ENCODE results near the gene SLC1A7.

SLC1A7 gene

DNA sequence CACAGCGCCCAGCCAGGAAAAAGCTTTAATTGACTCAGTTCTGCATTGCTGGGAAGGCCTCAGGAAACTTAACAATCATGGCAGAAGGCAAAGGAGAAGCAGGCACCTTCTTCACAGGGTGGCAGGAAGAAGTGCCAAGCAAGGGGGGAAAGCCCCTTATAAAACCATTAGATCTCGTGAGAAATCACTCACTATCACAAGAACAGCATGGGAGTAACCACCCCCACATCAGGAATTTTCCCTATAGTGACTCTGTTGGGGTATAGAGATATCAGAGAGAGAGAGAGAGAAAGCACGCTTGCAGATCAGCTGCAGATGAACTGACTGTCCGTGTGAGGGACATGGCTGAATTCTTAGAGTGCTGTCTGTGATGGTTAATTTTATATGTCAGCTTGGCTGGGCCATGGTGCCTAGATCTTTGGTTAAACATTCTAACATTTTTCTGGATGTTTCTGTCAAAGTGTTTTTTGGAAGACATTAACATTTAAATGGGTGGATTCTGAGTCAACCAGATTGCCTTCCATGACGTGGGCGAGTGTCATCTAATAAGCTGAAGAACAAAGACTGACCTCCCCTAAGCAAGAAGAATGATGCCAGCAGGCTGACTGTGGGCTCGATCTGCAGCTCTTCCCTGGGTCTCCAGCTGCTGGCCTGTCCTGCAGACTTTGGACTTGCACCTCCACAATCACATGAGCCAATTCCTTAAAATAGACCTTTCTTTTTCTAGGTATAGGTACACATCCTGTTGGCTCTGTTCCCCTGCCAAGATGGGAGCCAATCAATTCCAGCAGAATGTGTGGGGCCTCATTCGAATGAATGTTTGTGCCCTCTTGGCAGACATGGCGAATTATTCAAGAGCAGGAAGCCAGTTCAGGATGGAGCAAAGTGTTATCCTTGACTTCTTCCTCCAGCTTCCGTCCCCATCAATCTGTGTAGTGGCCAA is 32.8 kb upstream of the SLC1A7 start:
- TF ChIP-seq, protein P1, sequence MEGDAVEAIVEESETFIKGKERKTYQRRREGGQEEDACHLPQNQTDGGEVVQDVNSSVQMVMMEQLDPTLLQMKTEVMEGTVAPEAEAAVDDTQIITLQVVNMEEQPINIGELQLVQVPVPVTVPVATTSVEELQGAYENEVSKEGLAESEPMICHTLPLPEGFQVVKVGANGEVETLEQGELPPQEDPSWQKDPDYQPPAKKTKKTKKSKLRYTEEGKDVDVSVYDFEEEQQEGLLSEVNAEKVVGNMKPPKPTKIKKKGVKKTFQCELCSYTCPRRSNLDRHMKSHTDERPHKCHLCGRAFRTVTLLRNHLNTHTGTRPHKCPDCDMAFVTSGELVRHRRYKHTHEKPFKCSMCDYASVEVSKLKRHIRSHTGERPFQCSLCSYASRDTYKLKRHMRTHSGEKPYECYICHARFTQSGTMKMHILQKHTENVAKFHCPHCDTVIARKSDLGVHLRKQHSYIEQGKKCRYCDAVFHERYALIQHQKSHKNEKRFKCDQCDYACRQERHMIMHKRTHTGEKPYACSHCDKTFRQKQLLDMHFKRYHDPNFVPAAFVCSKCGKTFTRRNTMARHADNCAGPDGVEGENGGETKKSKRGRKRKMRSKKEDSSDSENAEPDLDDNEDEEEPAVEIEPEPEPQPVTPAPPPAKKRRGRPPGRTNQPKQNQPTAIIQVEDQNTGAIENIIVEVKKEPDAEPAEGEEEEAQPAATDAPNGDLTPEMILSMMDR (conservative IDR thresholded peaks at IDR 0.05; ENCODE audit: low read length), result no peak
- H3K4me3 ChIP-seq (ENCODE audit: low read length), result no peak overlapping the region
- peak; percentile 42 for DNase-seq (ENCODE audit: low read depth)

DNA sequence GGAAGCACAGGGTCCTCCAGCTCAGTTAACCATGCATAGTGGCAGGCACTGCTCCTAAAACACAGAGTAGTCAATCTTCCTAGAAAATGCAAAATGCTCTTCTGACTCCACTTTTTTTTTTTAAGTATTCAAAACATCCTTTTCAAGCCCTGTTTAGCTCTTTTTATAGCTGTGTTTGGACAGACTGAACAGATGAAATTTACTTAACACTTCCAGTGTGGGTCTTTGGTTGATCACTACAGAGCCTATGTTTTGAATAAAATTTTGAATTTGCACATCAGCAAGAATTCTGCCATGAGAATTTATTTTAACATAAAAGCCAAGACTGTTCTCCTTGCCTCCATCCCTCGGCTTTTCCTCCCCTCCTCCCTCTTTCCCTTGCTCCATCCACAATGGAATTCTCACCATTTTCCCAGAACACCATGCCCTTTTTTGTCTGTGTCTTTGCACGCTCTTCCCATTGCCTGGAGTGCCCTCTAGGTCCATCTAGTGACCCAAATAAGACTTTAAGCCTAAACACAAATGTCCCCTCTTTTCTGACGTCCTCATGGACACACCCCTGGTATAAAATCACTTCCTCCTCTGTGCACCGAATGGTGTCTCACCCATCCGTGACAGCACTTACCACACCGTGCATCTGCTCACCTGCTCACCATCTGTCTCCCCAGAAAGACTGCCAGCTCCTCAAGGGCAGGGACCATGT is 30.1 kb upstream of the SLC1A7 start:
- TF ChIP-seq, protein P1 (conservative IDR thresholded peaks at IDR 0.05; ENCODE audit: low read length), result peak; percentile 64
- no peak overlapping the region for H3K4me3 ChIP-seq (ENCODE audit: low read length)
- DNase-seq (ENCODE audit: low read depth), result peak; percentile 89

DNA sequence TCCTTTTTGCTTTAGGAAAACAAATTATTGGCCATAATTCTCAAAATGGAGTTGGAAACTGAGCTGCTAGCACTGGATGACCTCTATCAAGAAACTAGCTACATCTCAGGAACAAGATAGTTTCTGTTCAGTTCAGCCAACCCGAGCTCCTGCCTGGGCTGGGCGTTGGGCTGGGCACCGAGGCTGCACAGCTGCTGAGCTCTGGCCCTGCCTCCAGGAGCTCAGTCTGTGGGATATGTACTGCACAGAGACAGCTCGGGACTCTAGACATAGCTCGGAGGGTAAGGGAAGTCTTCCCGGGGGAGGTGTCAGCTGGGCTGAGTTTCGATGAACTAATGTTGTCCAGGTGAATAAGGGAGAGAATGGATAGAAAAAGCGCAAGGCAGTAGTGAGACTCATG is 24.5 kb upstream of the SLC1A7 start:
- TF ChIP-seq, protein P1 (conservative IDR thresholded peaks at IDR 0.05; ENCODE audit: low read length), result no peak
- no peak overlapping the region for H3K4me3 ChIP-seq (ENCODE audit: low read length)
- no peak for DNase-seq (ENCODE audit: low read depth)

DNA sequence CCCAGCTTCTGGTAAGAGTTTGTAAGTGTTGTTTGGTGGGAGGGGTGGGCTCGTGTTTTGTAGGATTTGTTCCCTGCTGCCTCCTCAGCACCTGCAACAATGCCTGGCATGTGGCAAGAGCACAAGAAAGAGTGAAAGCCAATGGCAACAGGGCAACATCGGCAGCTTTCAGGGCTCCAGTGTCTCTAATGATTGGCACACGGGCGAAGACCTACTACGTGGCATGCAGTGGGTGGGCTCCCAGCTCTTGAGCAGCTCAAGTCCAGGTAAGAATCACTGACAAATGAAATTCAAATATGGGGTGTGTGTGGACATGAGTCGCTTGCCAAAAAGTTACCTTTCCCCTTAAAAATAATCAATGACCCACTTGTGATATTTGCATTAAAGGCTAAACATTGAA is 23.9 kb upstream of the SLC1A7 start:
- H3K4me3 ChIP-seq (ENCODE audit: low read length), result no peak overlapping the region
- TF ChIP-seq, protein P1 (conservative IDR thresholded peaks at IDR 0.05; ENCODE audit: low read length), result no peak
- DNase-seq (ENCODE audit: low read depth), result no peak

DNA sequence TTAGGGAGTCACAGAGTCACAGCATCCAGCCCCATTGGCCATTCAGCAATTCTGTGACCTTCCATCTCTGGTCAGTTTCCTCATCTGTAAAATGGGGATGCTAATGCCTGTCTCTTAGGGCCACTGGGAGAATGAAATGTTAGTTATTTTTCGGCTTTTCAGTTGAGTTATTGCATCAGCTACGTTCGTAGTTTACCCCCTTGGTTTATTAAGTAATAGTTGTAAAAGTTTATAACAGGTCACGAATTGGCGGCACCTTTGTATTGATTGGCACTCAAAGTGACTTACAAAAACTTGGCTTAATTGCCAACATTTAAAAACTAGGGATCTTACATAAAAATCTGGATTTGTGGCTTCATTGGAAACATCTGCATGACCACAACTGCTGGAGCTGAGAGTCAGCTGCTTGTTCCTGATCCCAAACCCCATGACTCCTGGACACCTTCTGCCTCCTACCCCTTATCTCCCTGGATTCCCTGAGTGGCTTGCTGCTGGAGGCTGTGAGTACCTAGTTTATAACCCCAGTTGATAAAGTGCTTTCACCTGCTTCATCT is 23.0 kb upstream of the SLC1A7 start:
- TF ChIP-seq, protein P1 (conservative IDR thresholded peaks at IDR 0.05; ENCODE audit: low read length), result no peak
- DNase-seq (ENCODE audit: low read depth), result peak; percentile 47
- no peak overlapping the region for H3K4me3 ChIP-seq (ENCODE audit: low read length)

DNA sequence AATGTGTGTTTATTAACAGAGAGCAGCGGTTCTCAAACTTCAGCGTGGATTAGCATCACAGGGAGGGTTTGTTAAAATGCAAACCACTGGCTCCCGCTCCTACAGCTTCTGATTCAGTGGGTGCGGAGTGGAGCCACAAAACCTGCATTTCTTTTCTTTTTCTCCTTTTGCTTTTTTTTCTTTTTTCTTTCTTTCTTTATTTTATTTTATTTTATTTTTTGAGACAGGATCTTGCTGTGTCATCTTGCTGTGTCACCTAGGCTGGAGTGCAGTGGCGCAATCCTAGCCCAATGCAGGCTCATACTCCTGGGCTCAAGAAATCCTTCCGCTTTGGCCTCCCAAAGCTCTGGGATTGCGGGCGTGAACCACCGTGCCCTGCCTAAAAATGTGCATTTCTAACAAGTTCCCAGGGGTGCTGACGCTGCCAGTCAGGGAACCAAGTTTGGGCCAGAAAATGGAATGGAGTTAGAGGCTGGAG is 20.9 kb upstream of the SLC1A7 start:
- peak; percentile 34 for DNase-seq (ENCODE audit: low read depth)
- TF ChIP-seq, protein P1 (conservative IDR thresholded peaks at IDR 0.05; ENCODE audit: low read length), result no peak
- H3K4me3 ChIP-seq (ENCODE audit: low read length), result no peak overlapping the region
